HepG2 (cell line): ENCODE measurements around the gene ACADVL.

Experiments used
- CTCF ChIP-seq: sonication (generic); formaldehyde crosslinking; IDR thresholded peaks from 2 replicates; pipeline ENCODE4 v1.5.0; 2020; ENCODE audit warnings: mild to moderate bottlenecking, missing genetic modification reagents, moderate library complexity
- HNRNPK ChIP-seq: fragments of 200-400 bp; formaldehyde crosslinking; IDR thresholded peaks from 2 replicates; pipeline ENCODE4 v1.6.1; 2018; ENCODE audit warnings: low read length, low read depth, moderate library complexity, mild to moderate bottlenecking; ENCODE audit not compliant: poor library complexity, severe bottlenecking
- LCORL ChIP-seq, 2 experiments: fragments of 450-650 bp in 1 of 2; sonication (generic) in 1 of 2; formaldehyde crosslinking in 1 of 2; IDR thresholded peaks; 2 replicates each; pipeline versions ENCODE4 v1.5.0 to v1.6.1; 2017 to 2020; ENCODE audit warnings: antibody characterized with exemption in 1 of 2, missing genetic modification reagents in 1 of 2
- REPIN1 ChIP-seq: sonication (generic); formaldehyde crosslinking; IDR thresholded peaks from 2 replicates; pipeline ENCODE4 v1.8.0; 2022; ENCODE audit warnings: missing genetic modification reagents, low read depth, mild to moderate bottlenecking, borderline replicate concordance
- SIX1 ChIP-seq: sonication (generic); formaldehyde crosslinking; IDR thresholded peaks from 2 replicates; pipeline ENCODE4 v1.4.0; 2020; ENCODE audit warnings: missing genetic modification reagents, borderline replicate concordance
- SRF ChIP-seq: IDR thresholded peaks from 2 replicates; pipeline ENCODE4 v1.6.1; 2011; ENCODE audit warnings: mild to moderate bottlenecking, low read depth, low read length, moderate library complexity
- SYNCRIP ChIP-seq: fragments of 200-400 bp; formaldehyde crosslinking; IDR thresholded peaks from 2 replicates; pipeline ENCODE4 v1.6.1; 2018; ENCODE audit warnings: mild to moderate bottlenecking, low read depth, low read length; ENCODE audit not compliant: insufficient read depth
- ZMAT3 ChIP-seq: sonication (generic); formaldehyde crosslinking; conservative IDR thresholded peaks from 2 replicates; pipeline ENCODE4 v1.7.0; 2021; ENCODE audit warnings: missing genetic modification reagents
- ZNF747 ChIP-seq: sonication (generic); formaldehyde crosslinking; IDR thresholded peaks from 2 replicates; pipeline ENCODE4 v1.8.1; 2023; ENCODE audit warnings: missing genetic modification reagents, mild to moderate bottlenecking, borderline replicate concordance
- TF ChIP-seq, protein P1 (sequence below): sonication (generic); formaldehyde crosslinking; IDR thresholded peaks from 2 replicates; pipeline ENCODE4 v1.4.0; 2020; ENCODE audit warnings: missing genetic modification reagents

DNA sequence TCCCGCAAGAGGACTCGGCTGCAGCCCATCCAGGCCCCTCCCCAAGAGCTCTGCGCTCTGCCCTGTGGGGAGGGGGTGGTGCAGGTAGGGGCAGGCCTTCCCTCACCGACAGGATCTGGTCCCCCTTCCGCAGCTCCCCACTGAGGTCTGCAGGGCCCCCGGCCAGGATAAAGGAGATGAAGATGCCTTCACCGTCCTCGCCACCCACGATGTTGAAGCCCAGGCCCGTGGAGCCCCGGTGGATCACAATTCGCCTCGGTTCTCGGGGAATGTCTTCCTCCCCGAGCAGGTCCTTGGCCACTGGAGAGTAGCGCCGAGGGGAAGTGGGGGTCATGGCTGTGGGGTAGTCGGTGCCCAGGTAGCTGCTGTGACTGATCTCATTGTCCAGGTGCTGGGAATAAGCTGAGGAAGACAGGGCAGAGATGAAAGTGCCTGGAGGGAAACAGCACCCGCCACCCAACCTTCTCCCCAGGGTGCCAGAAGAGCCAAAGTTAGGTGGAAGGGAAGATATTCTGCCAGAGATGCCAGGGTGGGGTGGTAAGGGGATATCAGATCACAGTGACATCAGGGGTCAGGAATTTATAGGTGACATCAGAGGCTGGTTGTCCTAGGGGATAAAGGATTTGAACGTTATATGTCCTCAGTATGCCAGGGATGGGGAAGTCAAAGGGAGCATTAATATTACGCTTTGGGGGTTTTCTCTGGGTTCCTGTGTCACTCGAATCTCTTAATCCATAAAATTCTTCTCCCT is 22.9 kb upstream of the ACADVL start:
- TF ChIP-seq, protein P1, sequence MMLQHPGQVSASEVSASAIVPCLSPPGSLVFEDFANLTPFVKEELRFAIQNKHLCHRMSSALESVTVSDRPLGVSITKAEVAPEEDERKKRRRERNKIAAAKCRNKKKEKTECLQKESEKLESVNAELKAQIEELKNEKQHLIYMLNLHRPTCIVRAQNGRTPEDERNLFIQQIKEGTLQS = no peak
- TF ChIP-seq CTCF (CRISPR knock-in tag) (no peak), ZNF747 (CRISPR knock-in tag) (no peak), HNRNPK (no peak), SIX1 (CRISPR knock-in tag) (no peak), ZMAT3 (no peak), SRF (no peak), SYNCRIP (no peak), LCORL (IDR thresholded peaks at IDR 0.05) (no peak), LCORL (CRISPR knock-in tag; IDR thresholded peaks at IDR 0.05) (no peak), REPIN1 (CRISPR knock-in tag) (no peak)
